Posterior cingulate gyrus (tissue), 11 donors: ENCODE data around the gene SESN2.

Experiments
- DNase-seq, 10 donors: peaks; one replicate each; pipeline versions ENCODE4 v3.0.0 to v3.0.0-alpha.2; 2020 to 2021; ENCODE audit warnings: mixed read lengths in 3 of 10
- intact Hi-C: fragments of 100-400 bp; cut with DNase I; formaldehyde crosslinking; loops from one replicate; pipeline ENCODE4 v1.15.1; 2023

Gene SESN2

GRCh38 chr1:28317014-28317413 lies 57.7 kb downstream of the SESN2 start:
- DNase-seq: no peak
- intact Hi-C loops: no loop called here

GRCh38 chr1:28322194-28322593 lies 62.9 kb downstream of the SESN2 start:
- DNase-seq: no peak
- intact Hi-C loops: no loop called here

- intact Hi-C loops: no loop called here
- DNase-seq: no peak
These were observed 64.4 kb downstream of the SESN2 start for GRCh38 chr1:28323720-28324119.

GRCh38 chr1:28326515-28326914 lies 67.2 kb downstream of the SESN2 start:
- DNase-seq: no peak
- intact Hi-C loops: loop anchor here (5.0 kb wide), 1 partner anchor 79 kb away; no protein-coding TSS in a partner anchor

- DNase-seq: no peak
- intact Hi-C loops: loop anchor here (5.0 kb wide), 1 partner anchor 80 kb away; no protein-coding TSS in a partner anchor
These were observed 67.7 kb downstream of the SESN2 start for GRCh38 chr1:28326984-28327383.

- intact Hi-C loops: loop anchor here (5.0 kb wide), 1 partner anchor 80 kb away; no protein-coding TSS in a partner anchor
- peak in 1 of 10 donors; percentile 50 for DNase-seq
These were observed 68.1 kb downstream of the SESN2 start for GRCh38 chr1:28327431-28327830.

GRCh38 chr1:28328228-28328648 lies 68.9 kb downstream of the SESN2 start:
- DNase-seq: peak in 1 of 10 donors; percentile 57
- intact Hi-C loops: loop anchor here (2.0 to 5.0 kb wide), 2 partner anchors 41 to 81 kb away; partner anchors contain the start of gene PHACTR4

GRCh38 chr1:28329395-28330153 lies 70.3 kb downstream of the SESN2 start:
- intact Hi-C loops: loop anchor here (2.0 to 5.0 kb wide), 2 partner anchors 39 to 82 kb away; partner anchors contain the start of gene PHACTR4
- DNase-seq: peak in 6 of 10 donors; percentile 6 to 76 (median 10)
